ENCODE data around the gene TANGO6.

TANGO6 gene

DNA sequence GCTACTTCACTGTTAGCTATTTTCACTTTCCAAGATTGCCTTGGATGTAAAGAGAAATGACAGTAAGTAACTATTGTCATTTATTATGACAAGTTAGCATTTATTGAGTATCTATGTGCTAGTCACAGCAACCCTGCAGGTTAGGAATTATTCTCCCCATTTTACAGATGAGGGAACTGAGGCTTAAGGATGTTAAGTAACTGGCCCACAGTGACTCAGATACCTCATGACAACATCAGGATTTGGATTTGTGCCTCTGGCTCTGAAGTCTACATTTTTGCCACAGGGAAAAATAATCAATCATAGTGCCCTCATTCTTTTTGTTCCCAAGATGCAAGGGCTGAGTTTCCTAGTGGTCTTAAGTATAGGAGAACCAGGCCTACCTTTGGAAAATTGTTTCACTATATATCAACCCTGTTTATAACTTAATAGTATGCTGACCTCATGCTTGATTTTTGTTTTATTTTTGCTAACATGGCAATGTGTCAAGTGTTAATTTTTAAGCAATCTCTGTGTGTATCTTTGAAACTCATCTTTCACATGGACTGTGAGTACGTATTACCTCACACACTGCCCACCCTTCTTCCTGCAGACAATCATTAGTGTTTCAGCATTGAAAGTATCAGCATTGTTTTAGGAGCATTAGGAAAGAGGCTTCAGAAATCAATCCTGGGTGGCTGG is 105.0 kb downstream of the TANGO6 start:
- Histone ChIP-seq H3K36me3 (ENCODE audit: control insufficient read depth, low read depth, low read length) (no peaks in the 10 kb centered on the region), H3K9ac (ENCODE audit: low read length) (no peak overlapping the region), H3K4me1 (ENCODE audit: control insufficient read depth, low read depth, low read length) (no peaks in the 10 kb centered on the region), H3K27me3 (ENCODE audit: control insufficient read depth, insufficient read depth, low read length) (no peaks in the 10 kb centered on the region), H3K4me3 (ENCODE audit: low read length) (no peak overlapping the region), H3K27ac (ENCODE audit: low read length) (no peak overlapping the region), H3K9me3 (ENCODE audit: control insufficient read depth, low read depth, low read length) (no peaks in the 10 kb centered on the region)

DNA sequence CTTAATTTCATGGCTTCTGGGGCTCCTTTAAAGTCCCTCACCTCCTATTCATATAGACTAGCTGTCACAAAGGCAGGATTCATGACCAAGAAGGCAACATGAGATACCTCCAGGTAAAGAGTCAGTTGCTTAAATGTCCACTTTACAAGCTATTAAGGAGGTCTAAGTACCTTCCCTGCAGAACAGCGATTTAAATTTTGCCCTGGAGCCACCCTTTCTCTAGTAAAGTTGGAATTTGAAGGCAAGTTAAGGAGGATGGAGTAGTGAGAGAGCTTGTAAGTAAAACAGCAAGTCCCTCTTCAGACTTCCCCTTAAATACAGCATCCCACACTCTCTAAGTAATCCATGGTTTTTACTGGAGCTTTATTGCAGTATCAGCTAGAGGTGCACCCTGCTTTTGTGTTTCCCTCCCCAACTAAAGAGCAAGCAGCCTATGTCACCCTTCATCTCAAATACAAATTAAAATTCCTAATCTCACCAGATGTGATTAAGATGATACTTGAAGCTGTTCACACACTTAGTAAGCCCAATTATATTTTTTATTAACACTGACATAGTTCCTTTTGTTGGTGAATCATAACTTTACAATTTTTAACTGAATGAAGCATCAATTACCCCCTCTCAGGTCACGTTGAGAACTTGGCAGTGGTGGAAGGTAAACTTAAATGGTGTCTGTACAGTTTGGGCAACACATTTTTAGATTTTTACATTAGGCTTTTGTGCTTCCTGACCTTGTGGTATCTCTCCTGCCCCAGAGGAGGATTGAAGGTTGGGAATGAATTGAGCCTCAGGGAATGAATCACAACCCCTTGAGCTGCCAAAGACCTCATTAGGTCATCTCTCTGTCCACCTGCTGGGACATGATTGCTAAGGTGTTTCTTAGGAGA is 108.9 kb downstream of the TANGO6 start:
- no peak overlapping the region for H3K27ac ChIP-seq (ENCODE audit: low read length)
- H3K4me1 ChIP-seq (ENCODE audit: control insufficient read depth, low read depth, low read length): peaks cover 10% of the 10 kb centered on the region
- no peak overlapping the region for H3K4me3 ChIP-seq (ENCODE audit: low read length)
- H3K27me3 ChIP-seq (ENCODE audit: control insufficient read depth, insufficient read depth, low read length): no peaks in the 10 kb centered on the region
- H3K9me3 ChIP-seq (ENCODE audit: control insufficient read depth, low read depth, low read length): no peaks in the 10 kb centered on the region
- H3K9ac ChIP-seq (ENCODE audit: low read length): no peak overlapping the region
- H3K36me3 ChIP-seq (ENCODE audit: control insufficient read depth, low read depth, low read length): no peaks in the 10 kb centered on the region

DNA sequence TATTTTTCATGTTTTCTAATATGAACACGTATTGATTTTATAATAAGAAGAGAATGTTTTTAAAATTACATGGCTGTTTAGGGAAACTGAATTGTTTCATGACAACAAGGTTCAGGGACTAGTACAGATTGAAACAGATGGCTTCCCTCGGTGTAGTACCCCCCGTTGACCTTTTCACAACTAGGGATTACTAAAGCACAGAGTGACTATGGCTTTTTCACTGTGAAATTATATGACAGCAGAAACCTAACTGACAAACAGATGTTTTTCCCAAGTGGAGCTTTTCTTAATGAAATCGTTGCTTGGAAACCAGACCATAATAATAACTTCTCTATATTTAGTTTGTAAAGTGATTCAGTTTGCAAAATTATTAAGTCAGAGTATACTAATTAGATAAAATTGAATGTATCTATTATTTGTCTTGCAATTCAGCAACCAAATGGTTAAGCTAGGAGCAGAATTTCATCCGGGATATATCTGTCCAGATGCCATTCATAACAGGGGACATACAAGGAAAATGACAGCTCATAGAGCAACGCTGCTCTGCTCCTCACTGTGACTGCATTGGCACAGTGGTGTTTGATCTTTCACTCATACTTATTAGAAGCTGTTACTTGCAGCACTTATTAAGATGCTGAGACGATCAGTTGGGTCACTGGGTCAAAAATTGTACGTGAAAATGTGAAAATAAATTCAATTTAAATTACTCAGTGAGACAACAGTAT is 111.7 kb downstream of the TANGO6 start:
- Histone ChIP-seq H3K27ac (ENCODE audit: low read length) (no peak overlapping the region), H3K4me1 (ENCODE audit: control insufficient read depth, low read depth, low read length) (peaks cover 15% of the 10 kb centered on the region), H3K4me3 (ENCODE audit: low read length) (no peak overlapping the region), H3K27me3 (ENCODE audit: control insufficient read depth, insufficient read depth, low read length) (no peaks in the 10 kb centered on the region), H3K9ac (ENCODE audit: low read length) (no peak overlapping the region), H3K9me3 (ENCODE audit: control insufficient read depth, low read depth, low read length) (no peaks in the 10 kb centered on the region), H3K36me3 (ENCODE audit: control insufficient read depth, low read depth, low read length) (no peaks in the 10 kb centered on the region)

DNA sequence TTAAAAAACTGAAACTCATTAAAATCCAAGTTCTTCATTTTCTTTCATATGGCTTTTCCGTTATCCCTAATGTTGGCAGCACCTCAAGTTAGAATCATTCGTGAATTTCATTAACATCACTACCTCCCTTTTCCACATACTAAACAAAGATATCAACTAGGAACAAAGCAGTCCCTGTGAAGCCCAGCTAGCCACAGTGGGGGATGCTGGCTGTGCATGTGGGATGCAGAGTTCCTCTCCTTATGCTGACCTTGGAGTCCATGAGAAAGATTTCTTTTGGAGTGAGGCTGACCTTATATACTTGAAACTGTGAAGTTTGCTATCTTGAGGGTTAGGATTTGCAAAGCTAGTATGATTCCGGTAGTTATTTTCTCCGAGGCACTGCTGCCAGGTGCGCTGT is 117.6 kb downstream of the TANGO6 start:
- Histone ChIP-seq H3K27me3 (ENCODE audit: control insufficient read depth, insufficient read depth, low read length) (no peaks in the 10 kb centered on the region), H3K9ac (ENCODE audit: low read length) (no peak overlapping the region), H3K4me1 (ENCODE audit: control insufficient read depth, low read depth, low read length) (peaks cover 15% of the 10 kb centered on the region), H3K9me3 (ENCODE audit: control insufficient read depth, low read depth, low read length) (no peaks in the 10 kb centered on the region), H3K36me3 (ENCODE audit: control insufficient read depth, low read depth, low read length) (no peaks in the 10 kb centered on the region), H3K4me3 (ENCODE audit: low read length) (no peak overlapping the region), H3K27ac (ENCODE audit: low read length) (no peak overlapping the region)

DNA sequence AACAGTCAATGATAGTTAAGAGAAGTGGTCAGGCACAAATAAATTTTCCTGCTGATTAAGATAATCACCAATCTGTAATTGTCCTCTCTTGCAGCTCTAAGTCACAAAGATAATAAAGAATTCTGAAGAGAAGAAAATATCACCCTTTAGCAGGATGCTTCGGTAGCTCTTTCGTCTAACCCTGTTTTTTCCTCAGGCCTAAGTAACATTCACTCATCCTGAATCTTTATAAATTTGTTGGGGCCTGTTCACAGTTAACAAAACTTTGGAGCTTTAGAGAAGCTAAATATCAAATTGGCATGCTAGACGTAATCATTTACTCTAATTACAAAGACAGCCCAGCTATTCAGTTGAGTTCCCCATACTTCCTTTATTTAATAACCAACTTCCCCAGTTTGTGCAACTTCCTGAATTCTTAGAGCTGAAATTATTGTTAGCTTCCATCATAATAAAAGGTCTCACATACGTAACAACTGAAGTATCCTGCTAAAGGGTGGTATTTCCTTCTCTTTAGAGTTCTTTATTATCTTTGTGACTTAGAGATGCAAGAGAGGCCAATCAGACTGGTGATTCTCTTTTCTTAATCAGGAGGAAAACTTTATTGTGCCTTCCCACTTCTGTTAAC is 118.6 kb downstream of the TANGO6 start:
- Histone ChIP-seq H3K27me3 (ENCODE audit: control insufficient read depth, insufficient read depth, low read length) (no peaks in the 10 kb centered on the region), H3K9ac (ENCODE audit: low read length) (no peak overlapping the region), H3K27ac (ENCODE audit: low read length) (no peak overlapping the region), H3K36me3 (ENCODE audit: control insufficient read depth, low read depth, low read length) (no peaks in the 10 kb centered on the region), H3K9me3 (ENCODE audit: control insufficient read depth, low read depth, low read length) (no peaks in the 10 kb centered on the region), H3K4me1 (ENCODE audit: control insufficient read depth, low read depth, low read length) (peaks cover 15% of the 10 kb centered on the region), H3K4me3 (ENCODE audit: low read length) (no peak overlapping the region)

DNA sequence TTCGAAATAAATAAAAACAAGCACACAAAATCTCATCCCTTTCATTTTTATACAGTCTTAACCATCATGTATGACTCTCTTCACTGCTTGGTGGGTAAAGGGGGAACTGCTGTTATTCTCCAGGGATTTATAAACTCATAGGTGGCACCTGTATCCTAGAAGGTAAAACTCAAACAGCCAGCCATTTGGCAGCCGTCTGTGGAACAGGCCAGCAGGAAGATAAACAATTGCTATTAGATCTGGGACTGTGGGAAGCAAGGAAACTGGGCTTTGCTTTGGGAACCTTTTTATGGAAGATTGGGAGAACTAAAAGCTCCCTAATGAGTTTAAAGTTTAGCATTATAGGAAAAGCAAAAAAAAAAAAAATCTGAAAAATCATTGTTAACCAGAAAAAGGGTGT is 126.0 kb downstream of the TANGO6 start:
- no peak overlapping the region for H3K27ac ChIP-seq (ENCODE audit: low read length)
- no peak overlapping the region for H3K9ac ChIP-seq (ENCODE audit: low read length)
- no peak overlapping the region for H3K4me3 ChIP-seq (ENCODE audit: low read length)
- no peaks in the 10 kb centered on the region for H3K36me3 ChIP-seq (ENCODE audit: control insufficient read depth, low read depth, low read length)
- peaks cover 22% of the 10 kb centered on the region for H3K4me1 ChIP-seq (ENCODE audit: control insufficient read depth, low read depth, low read length)
- no peaks in the 10 kb centered on the region for H3K27me3 ChIP-seq (ENCODE audit: control insufficient read depth, insufficient read depth, low read length)
- no peaks in the 10 kb centered on the region for H3K9me3 ChIP-seq (ENCODE audit: control insufficient read depth, low read depth, low read length)

DNA sequence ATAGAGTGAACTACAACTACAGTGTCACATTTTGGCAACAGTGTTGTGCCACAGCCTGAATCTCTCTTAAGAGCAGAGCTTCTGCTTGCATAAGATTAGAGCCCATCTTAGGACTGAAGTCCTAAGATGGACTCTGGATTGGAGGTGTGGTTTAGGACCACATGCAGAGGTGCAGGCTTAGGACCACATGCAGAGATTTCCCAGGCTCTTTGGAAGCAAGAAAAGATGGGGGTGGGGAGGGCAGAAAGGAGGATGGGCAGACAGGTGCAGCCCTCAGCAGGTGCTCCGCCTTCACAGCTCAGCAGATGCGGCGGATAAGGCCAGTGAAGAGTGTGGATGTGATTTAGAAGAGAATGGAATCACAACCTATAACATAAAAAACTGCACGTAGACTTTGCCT is 128.7 kb downstream of the TANGO6 start:
- Histone ChIP-seq H3K36me3 (ENCODE audit: control insufficient read depth, low read depth, low read length) (no peaks in the 10 kb centered on the region), H3K4me1 (ENCODE audit: control insufficient read depth, low read depth, low read length) (peaks cover 22% of the 10 kb centered on the region), H3K27ac (ENCODE audit: low read length) (no peak overlapping the region), H3K4me3 (ENCODE audit: low read length) (peak overlapping the region; percentile 34), H3K9ac (ENCODE audit: low read length) (no peak overlapping the region), H3K9me3 (ENCODE audit: control insufficient read depth, low read depth, low read length) (no peaks in the 10 kb centered on the region), H3K27me3 (ENCODE audit: control insufficient read depth, insufficient read depth, low read length) (no peaks in the 10 kb centered on the region)

DNA sequence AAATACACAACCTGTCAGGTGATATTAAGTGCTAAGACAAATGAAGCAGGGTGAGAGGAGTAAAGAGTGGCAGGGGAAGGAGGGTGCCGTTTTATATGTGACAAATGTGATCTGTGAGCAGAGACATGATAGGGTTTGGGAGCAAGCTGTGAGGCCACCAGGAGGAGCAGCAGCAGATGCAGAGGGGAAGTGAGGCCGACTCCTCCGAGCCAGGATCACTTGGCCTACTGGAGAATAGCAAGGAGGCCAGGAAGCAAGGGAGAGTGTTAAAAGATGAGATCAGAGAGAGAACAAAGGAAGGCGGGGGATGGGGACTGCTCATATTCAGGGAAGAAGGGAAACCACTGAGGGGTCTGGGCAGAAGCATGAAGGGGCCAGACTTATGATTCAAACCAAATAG is 129.4 kb downstream of the TANGO6 start:
- peaks cover 22% of the 10 kb centered on the region for H3K4me1 ChIP-seq (ENCODE audit: control insufficient read depth, low read depth, low read length)
- H3K27me3 ChIP-seq (ENCODE audit: control insufficient read depth, insufficient read depth, low read length): no peaks in the 10 kb centered on the region
- H3K9ac ChIP-seq (ENCODE audit: low read length): peak overlapping the region; percentile 24
- no peak overlapping the region for H3K27ac ChIP-seq (ENCODE audit: low read length)
- no peaks in the 10 kb centered on the region for H3K9me3 ChIP-seq (ENCODE audit: control insufficient read depth, low read depth, low read length)
- peak overlapping the region; percentile 34 for H3K4me3 ChIP-seq (ENCODE audit: low read length)
- no peaks in the 10 kb centered on the region for H3K36me3 ChIP-seq (ENCODE audit: control insufficient read depth, low read depth, low read length)

DNA sequence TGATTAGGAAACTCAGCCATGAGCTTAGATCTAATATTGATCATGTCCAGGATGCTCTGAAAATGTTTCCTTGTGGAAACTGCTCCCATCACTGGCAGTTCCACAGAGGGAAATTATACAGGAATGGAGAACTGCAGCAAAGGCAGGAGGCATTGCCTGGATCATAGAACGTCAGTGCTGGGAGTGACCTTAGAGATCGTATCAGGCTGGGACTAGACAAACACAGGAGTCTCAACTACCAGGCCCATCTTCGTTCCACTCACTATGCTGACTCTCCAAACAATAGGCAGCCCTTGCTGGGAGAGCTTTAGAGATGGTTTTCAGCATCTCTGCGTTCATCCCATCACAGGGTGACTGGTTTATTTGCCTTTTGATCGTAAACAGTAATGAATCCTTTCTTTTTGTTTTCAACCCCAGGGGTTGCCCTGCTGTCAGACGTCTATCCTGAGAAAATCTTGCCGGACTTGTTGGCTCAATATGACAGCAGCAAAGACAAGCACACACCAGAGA is 130.3 kb downstream of the TANGO6 start:
- Histone ChIP-seq H3K36me3 (ENCODE audit: control insufficient read depth, low read depth, low read length) (no peaks in the 10 kb centered on the region), H3K4me3 (ENCODE audit: low read length) (no peak overlapping the region), H3K4me1 (ENCODE audit: control insufficient read depth, low read depth, low read length) (peaks cover 22% of the 10 kb centered on the region), H3K27me3 (ENCODE audit: control insufficient read depth, insufficient read depth, low read length) (no peaks in the 10 kb centered on the region), H3K9ac (ENCODE audit: low read length) (no peak overlapping the region), H3K27ac (ENCODE audit: low read length) (no peak overlapping the region), H3K9me3 (ENCODE audit: control insufficient read depth, low read depth, low read length) (no peaks in the 10 kb centered on the region)

DNA sequence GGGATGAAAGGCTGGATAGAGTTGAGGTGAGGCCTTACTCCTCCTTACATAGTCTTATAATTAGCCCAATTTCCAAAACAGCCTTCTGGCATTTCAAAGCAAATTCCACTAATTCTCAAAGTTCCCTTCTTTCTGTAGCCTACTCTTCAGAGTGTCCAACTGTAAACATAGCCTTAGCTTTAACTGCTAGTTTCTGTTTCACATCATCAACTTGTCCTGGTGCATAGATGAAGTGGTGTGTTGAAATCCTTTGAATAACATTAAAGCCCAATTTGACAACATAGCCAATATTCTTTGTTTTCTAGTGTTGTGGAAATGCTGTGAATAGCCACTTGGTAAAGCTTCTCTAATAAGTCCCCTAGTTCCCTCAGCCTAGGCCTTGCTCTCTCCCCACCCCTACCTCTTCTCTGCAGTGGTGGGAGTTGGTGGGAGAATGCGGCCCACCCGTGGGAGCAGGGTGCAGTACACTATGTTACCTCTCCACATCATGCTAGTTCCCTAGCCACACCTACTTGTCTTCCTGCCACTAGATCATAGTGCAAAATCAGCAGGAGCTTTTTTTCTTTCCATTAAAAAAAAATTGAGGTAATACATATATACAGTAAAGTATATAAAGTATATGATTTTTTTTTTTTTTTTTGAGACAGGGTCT is 135.1 kb downstream of the TANGO6 start:
- Histone ChIP-seq H3K4me1 (ENCODE audit: control insufficient read depth, low read depth, low read length) (peaks cover 7% of the 10 kb centered on the region), H3K27me3 (ENCODE audit: control insufficient read depth, insufficient read depth, low read length) (no peaks in the 10 kb centered on the region), H3K9me3 (ENCODE audit: control insufficient read depth, low read depth, low read length) (no peaks in the 10 kb centered on the region), H3K4me3 (ENCODE audit: low read length) (no peak overlapping the region), H3K27ac (ENCODE audit: low read length) (no peak overlapping the region), H3K36me3 (ENCODE audit: control insufficient read depth, low read depth, low read length) (no peaks in the 10 kb centered on the region), H3K9ac (ENCODE audit: low read length) (no peak overlapping the region)

Data from iPS-18a (cell line).